ENCODE data around the gene SLC27A1. TPM values are rescaled to one million over a fixed set of nuclear protein-coding genes. Genes with fewer than 3 reads are reported as not detected.

Gene SLC27A1
- total and polyA plus RNA-seq, 9 of the 15 experiments (the other 6 are each of a cell fraction or from before 2014, with no cell fraction given): 0.06 to 3.0 (median 1.1) TPM

- TF ChIP-seq, protein P1, sequence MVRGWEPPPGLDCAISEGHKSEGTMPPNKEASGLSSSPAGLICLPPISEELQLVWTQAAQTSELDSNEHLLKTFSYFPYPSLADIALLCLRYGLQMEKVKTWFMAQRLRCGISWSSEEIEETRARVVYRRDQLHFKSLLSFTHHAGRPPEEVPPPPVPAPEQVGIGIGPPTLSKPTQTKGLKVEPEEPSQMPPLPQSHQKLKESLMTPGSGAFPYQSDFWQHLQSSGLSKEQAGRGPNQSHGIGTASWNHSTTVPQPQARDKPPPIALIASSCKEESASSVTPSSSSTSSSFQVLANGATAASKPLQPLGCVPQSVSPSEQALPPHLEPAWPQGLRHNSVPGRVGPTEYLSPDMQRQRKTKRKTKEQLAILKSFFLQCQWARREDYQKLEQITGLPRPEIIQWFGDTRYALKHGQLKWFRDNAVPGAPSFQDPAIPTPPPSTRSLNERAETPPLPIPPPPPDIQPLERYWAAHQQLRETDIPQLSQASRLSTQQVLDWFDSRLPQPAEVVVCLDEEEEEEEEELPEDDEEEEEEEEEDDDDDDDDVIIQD (CRISPR knock-in tag; IDR thresholded peaks at IDR 0.05): no peak
- TF ChIP-seq RB1 (IDR thresholded peaks at IDR 0.05; ENCODE audit: low read depth): peak; percentile 47; the same call in 1 of the 2 replicates
- no peak for TF ChIP-seq ARID2 (IDR thresholded peaks at IDR 0.05)
- TF ChIP-seq CBX3 (IDR thresholded peaks at IDR 0.05; ENCODE audit: borderline replicate concordance in 1 of 2, low read length in 2 of 2): no peak
- TF ChIP-seq RCOR1 (IDR thresholded peaks at IDR 0.05; ENCODE audit: borderline replicate concordance in 1 of 2, low read depth in 2 of 2, low read length in 2 of 2): no peak
- no peak for TF ChIP-seq PREB (CRISPR knock-in tag; IDR thresholded peaks at IDR 0.05)
- no peak for TF ChIP-seq SMARCE1 (IDR thresholded peaks at IDR 0.05)
- TF ChIP-seq ZNF140 (CRISPR knock-in tag; IDR thresholded peaks at IDR 0.05): no peak
- TF ChIP-seq HOXB6 (CRISPR knock-in tag; IDR thresholded peaks at IDR 0.05; ENCODE audit: borderline replicate concordance): no peak
- TF ChIP-seq, protein P2, sequence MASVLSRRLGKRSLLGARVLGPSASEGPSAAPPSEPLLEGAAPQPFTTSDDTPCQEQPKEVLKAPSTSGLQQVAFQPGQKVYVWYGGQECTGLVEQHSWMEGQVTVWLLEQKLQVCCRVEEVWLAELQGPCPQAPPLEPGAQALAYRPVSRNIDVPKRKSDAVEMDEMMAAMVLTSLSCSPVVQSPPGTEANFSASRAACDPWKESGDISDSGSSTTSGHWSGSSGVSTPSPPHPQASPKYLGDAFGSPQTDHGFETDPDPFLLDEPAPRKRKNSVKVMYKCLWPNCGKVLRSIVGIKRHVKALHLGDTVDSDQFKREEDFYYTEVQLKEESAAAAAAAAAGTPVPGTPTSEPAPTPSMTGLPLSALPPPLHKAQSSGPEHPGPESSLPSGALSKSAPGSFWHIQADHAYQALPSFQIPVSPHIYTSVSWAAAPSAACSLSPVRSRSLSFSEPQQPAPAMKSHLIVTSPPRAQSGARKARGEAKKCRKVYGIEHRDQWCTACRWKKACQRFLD (CRISPR knock-in tag; IDR thresholded peaks at IDR 0.05): no peak
- TF ChIP-seq NRF1 (conservative IDR thresholded peaks at IDR 0.05 in 1 of 2, IDR thresholded peaks at IDR 0.05 in 1 of 2): peak; percentile 66 to 70
- TF ChIP-seq, protein P3, sequence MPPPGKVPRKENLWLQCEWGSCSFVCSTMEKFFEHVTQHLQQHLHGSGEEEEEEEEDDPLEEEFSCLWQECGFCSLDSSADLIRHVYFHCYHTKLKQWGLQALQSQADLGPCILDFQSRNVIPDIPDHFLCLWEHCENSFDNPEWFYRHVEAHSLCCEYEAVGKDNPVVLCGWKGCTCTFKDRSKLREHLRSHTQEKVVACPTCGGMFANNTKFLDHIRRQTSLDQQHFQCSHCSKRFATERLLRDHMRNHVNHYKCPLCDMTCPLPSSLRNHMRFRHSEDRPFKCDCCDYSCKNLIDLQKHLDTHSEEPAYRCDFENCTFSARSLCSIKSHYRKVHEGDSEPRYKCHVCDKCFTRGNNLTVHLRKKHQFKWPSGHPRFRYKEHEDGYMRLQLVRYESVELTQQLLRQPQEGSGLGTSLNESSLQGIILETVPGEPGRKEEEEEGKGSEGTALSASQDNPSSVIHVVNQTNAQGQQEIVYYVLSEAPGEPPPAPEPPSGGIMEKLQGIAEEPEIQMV (tag; conservative IDR thresholded peaks at IDR 0.05; ENCODE audit: low read depth): no peak
- TF ChIP-seq BRD9 (IDR thresholded peaks at IDR 0.05; ENCODE audit: low read depth, partially characterized antibody): no peak
- no peak for TF ChIP-seq TCF7 (IDR thresholded peaks at IDR 0.05; ENCODE audit: borderline replicate concordance)
- TF ChIP-seq ETV6 (IDR thresholded peaks at IDR 0.05; ENCODE audit: borderline replicate concordance in 1 of 2, low read depth in 2 of 2, low read length in 1 of 2): no peak
- TF ChIP-seq ETV6 (CRISPR knock-in tag; IDR thresholded peaks at IDR 0.05; ENCODE audit: borderline replicate concordance): no peak
- TF ChIP-seq PYGO2 (tag; IDR thresholded peaks at IDR 0.05): no peak
- no peak for TF ChIP-seq ZBTB12 (CRISPR knock-in tag; IDR thresholded peaks at IDR 0.05)
- no peak for TF ChIP-seq ZNF785 (CRISPR knock-in tag; IDR thresholded peaks at IDR 0.05)
Measured at GRCh38 chr19:17470068-17470841, at the start of gene SLC27A1 (continued).
